Mesothelial cell of epicardium (in vitro differentiated cells): Measurements from ENCODE around the gene OR51F1. TPM values are rescaled to one million over a fixed set of nuclear protein-coding genes. Genes with fewer than 3 reads are reported as not detected.
"Not testable (repeated sequence)": the region's sequence is repeated elsewhere in the genome, so short reads cannot be mapped to it uniquely, and the experiment has no call there.

Source experiments
- DNase-seq, 2 experiments: peaks; one replicate each; pipeline ENCODE4 v3.0.0; 2021; ENCODE audit warnings: low spot score in 2 of 2; ENCODE audit not compliant: unreplicated experiment in 2 of 2
- H3K27ac Mint-ChIP-seq: 2 replicates; pipeline ENCODE4 v1.8.0; 2021; ENCODE audit warnings: mixed read lengths
- H3K27me3 Mint-ChIP-seq: 2 replicates; pipeline ENCODE4 v1.8.0; 2021; ENCODE audit warnings: low read depth, mixed read lengths
- H3K36me3 Mint-ChIP-seq: 2 replicates; pipeline ENCODE4 v1.8.0; 2021; ENCODE audit warnings: mixed read lengths
- H3K4me1 Mint-ChIP-seq: 2 replicates; pipeline ENCODE4 v1.8.0; 2021; ENCODE audit warnings: mixed read lengths
- H3K4me3 Mint-ChIP-seq: 2 replicates; pipeline ENCODE4 v1.8.0; 2021; ENCODE audit warnings: mild to moderate bottlenecking, moderate library complexity, mixed read lengths
- H3K9me3 Mint-ChIP-seq: 2 replicates; pipeline ENCODE4 v1.8.0; 2021; ENCODE audit warnings: mixed read lengths
- total RNA-seq: library from RNA; stranded (reverse); gene quantifications from 3 replicates; pipeline ENCODE4 v1.2.1, GENCODE V29; 2021
- TF ChIP-seq, protein P1 (sequence below): fragments of 200-600 bp; sonication (generic); IDR thresholded peaks from one replicate; pipeline ENCODE4 v1.5.0; 2021; ENCODE audit warnings: antibody characterized with exemption; ENCODE audit not compliant: unreplicated experiment

OR51F1 gene
- total RNA-seq, 1 donor from 2014 or later, result not detected

DNA sequence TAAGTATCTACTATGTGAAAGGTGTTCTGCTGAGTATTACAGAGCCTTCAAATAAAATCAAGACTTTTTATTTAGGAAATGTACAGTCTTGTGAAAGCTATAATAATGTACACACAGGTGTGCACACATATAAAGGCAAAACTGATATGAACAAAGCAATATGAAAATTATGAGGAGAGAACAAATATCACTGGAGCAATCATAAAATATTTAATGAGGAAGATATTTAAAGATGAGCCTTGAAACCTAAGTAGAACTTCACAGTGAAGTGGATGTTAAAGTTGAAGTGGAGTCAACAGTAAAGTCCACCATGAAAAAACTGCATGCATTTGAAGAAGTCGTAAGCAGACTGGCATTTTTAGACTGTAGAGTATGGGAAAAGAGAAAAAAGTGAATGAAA is 18.5 kb downstream of the OR51F1 start:
- Mint-ChIP-seq H3K9me3 (no peaks in the 10 kb centered on the region), H3K27ac (no peak overlapping the region), H3K36me3 (no peaks in the 10 kb centered on the region), H3K4me1 (no peaks in the 10 kb centered on the region), H3K4me3 (no peak overlapping the region), H3K27me3 (peaks cover 42% of the 10 kb centered on the region)
- no peak for DNase-seq
- TF ChIP-seq, protein P1, sequence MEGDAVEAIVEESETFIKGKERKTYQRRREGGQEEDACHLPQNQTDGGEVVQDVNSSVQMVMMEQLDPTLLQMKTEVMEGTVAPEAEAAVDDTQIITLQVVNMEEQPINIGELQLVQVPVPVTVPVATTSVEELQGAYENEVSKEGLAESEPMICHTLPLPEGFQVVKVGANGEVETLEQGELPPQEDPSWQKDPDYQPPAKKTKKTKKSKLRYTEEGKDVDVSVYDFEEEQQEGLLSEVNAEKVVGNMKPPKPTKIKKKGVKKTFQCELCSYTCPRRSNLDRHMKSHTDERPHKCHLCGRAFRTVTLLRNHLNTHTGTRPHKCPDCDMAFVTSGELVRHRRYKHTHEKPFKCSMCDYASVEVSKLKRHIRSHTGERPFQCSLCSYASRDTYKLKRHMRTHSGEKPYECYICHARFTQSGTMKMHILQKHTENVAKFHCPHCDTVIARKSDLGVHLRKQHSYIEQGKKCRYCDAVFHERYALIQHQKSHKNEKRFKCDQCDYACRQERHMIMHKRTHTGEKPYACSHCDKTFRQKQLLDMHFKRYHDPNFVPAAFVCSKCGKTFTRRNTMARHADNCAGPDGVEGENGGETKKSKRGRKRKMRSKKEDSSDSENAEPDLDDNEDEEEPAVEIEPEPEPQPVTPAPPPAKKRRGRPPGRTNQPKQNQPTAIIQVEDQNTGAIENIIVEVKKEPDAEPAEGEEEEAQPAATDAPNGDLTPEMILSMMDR, result no peak

DNA sequence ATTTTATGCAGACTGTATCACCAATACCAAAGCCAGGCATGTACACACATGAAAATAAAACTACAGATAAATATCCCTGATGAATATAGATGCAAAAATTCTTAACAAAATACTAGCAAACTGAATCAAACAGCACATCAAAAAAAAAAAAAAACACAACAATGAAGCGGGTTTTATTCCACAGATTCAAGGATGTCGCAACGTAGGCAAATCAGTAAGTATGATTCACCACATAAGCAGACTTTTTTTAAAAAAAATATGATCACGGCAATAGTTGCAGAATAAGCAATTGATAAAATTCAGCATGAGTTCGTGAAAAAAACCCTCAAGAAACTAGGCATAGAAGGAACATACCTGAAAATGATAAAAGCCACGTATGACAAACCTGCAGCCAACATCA is 21.3 kb downstream of the OR51F1 start:
- TF ChIP-seq, protein P1, result no peak
- Mint-ChIP-seq H3K27me3 (peaks cover 39% of the 10 kb centered on the region), H3K4me3 (no peak overlapping the region), H3K27ac (no peak overlapping the region), H3K36me3 (no peaks in the 10 kb centered on the region), H3K4me1 (no peaks in the 10 kb centered on the region), H3K9me3 (no peaks in the 10 kb centered on the region)
- DNase-seq, result no peak

DNA sequence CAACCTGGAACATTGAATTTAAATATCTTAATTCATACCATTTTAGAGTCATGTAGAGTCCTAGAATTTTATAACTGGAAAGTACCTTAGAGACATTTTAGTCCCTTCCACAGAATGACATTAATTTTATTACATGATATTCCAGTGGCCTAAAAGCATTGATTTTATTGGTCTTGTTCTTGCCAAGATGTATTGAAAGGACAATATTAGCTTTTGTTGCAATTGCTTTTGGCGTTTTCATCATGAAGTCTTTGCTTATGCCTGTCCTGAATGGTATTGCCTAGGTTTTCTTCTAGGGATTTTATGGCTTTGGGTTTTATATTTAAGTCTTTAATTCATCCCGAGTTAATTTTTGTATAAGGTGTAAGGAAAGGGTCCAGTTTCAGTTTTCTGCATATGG is 29.0 kb downstream of the OR51F1 start:
- no peaks in the 10 kb centered on the region for H3K9me3 Mint-ChIP-seq
- DNase-seq, result no peak
- TF ChIP-seq, protein P1, result no peak
- H3K4me3 Mint-ChIP-seq, result no peak overlapping the region
- no peaks in the 10 kb centered on the region for H3K4me1 Mint-ChIP-seq
- H3K27ac Mint-ChIP-seq, result no peak overlapping the region
- H3K36me3 Mint-ChIP-seq, result no peaks in the 10 kb centered on the region
- H3K27me3 Mint-ChIP-seq, result peaks cover 5% of the 10 kb centered on the region

GRCh38 chr11:4727171-4727570 is 42.6 kb downstream of the OR51F1 start:
- no peaks in the 10 kb centered on the region for H3K36me3 Mint-ChIP-seq
- TF ChIP-seq, protein P1, result no peak
- DNase-seq, result no peak
- H3K27ac Mint-ChIP-seq, result no peak overlapping the region
- H3K9me3 Mint-ChIP-seq, result no peaks in the 10 kb centered on the region
- H3K4me3 Mint-ChIP-seq, result no peak overlapping the region
- peaks cover 13% of the 10 kb centered on the region for H3K27me3 Mint-ChIP-seq
- H3K4me1 Mint-ChIP-seq, result no peaks in the 10 kb centered on the region

GRCh38 chr11:4722616-4723534 is 46.9 kb downstream of the OR51F1 start:
- not testable (repeated sequence) for H3K27ac Mint-ChIP-seq, H3K9me3 Mint-ChIP-seq, H3K4me1 Mint-ChIP-seq, DNase-seq, H3K36me3 Mint-ChIP-seq, H3K4me3 Mint-ChIP-seq, H3K27me3 Mint-ChIP-seq

Other genes with a start within 250 kb of the OR51F1 start
- not detected in 3 replicates for gene OR52M1, start 224.7 kb downstream of the OR51F1 start, total RNA-seq
- gene OR52I2, start 188.2 kb downstream of the OR51F1 start, total RNA-seq, result not detected in 3 replicates
- gene OR52I1, start 175.9 kb downstream of the OR51F1 start, total RNA-seq, result not detected in 3 replicates
- gene TRIM68, start 161.7 kb downstream of the OR51F1 start, total RNA-seq, result 20.2 to 23.3 TPM (median 21.4 TPM) in 3 replicates
- gene OR51D1, start 132.5 kb downstream of the OR51F1 start, total RNA-seq, result not detected in 3 replicates
- gene OR51E1, start 126.0 kb downstream of the OR51F1 start, total RNA-seq, result not detected in 3 replicates
- gene OR51E2, start 72.1 kb downstream of the OR51F1 start, total RNA-seq, result 0.11 TPM in 1 of 3 replicates, not detected in the others
- not detected in 3 replicates for gene MMP26, start 65.2 kb downstream of the OR51F1 start, total RNA-seq
- not detected in 3 replicates for gene OR52R1, start 34.4 kb upstream of the OR51F1 start, total RNA-seq
- gene OR51F2, start 51.4 kb upstream of the OR51F1 start, total RNA-seq, result not detected in 3 replicates
- not detected in 3 replicates for gene OR51S1, start 79.3 kb upstream of the OR51F1 start, total RNA-seq
- gene OR51T1, start 112.0 kb upstream of the OR51F1 start, total RNA-seq, result not detected in 3 replicates
- gene OR51A7, start 133.8 kb upstream of the OR51F1 start, total RNA-seq, result not detected in 3 replicates
- gene OR51G2, start 149.4 kb upstream of the OR51F1 start, total RNA-seq, result not detected in 3 replicates
- gene OR51G1, start 154.4 kb upstream of the OR51F1 start, total RNA-seq, result not detected in 3 replicates
- gene OR51A4, start 177.7 kb upstream of the OR51F1 start, total RNA-seq, result not detected in 3 replicates
- gene OR51A2, start 185.8 kb upstream of the OR51F1 start, total RNA-seq, result not detected in 3 replicates
- not detected in 3 replicates for gene OR51L1, start 224.9 kb upstream of the OR51F1 start, total RNA-seq